ENCODE data around the gene FARS2. TPM values are rescaled to one million over a fixed set of nuclear protein-coding genes. Genes with fewer than 3 reads are reported as not detected.
A peak's percentile ranks its signal among the peaks of the same experiment; 100 is the strongest.

FARS2 gene
- total RNA-seq, 1 experiment from 2014 or later: 17.8 TPM

DNA sequence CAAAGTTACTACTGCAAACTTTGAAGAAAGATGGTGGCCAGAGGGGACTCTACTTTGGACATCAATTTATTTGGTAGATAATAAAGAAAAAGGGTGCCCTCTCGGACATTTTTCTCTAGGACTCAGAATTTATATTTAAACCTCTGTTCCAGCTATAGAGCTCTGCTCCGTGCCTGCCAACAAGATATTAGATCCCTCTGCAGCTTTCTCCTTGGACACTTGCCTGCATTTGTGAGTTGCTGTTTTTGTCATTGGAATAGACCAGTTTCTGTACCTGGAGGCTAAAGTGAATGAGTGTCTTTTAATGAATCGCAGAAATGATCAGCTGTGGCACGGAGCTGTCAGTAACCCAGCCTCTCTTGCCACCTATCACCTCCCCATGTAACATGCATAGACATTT, 491.9 kb downstream of the FARS2 start:
- no peak for DNase-seq (ENCODE audit: low spot score)
- intact Hi-C loops (cut with micrococcal nuclease; ENCODE audit: unreplicated experiment): no loop called here

DNA sequence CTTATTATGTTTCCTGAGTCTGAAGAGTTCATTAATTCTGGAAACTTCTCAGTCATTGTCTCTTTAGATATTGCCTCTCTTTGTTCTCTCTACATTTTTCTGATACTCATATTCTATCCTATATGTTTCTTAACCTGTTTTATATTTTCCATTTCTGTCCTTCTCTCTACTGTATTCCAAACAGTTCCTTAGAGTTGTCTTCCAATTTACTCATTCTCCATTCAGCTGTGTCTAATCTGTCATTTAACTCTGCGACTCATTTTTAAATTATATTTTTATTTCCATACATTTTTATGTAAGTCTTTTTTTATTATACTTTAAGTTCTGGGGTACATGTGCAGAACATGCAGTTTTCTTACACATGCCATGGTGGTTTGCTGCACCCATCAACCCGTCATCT, 493.6 kb downstream of the FARS2 start:
- Histone ChIP-seq H3K27me3 (replicated peaks; ENCODE audit: insufficient read depth, low read depth, low read length, poor library complexity) (no peaks in the 10 kb centered on the region), H3K9me3 (ENCODE audit: low read depth, low read length, poor library complexity, severe bottlenecking) (peaks cover 11% of the 10 kb centered on the region), H3K4me3 (ENCODE audit: low read depth, low read length, poor library complexity, severe bottlenecking) (no peak overlapping the region), H3K4me1 (ENCODE audit: insufficient read depth, low read length, poor library complexity, severe bottlenecking) (peaks cover 21% of the 10 kb centered on the region), H3K27ac (ENCODE audit: low read depth, low read length, poor library complexity, severe bottlenecking) (no peak overlapping the region), H3K36me3 (ENCODE audit: insufficient read depth, low read length, poor library complexity, severe bottlenecking) (no peaks in the 10 kb centered on the region)
- no TSS peak for BruUV-seq (replicated peaks)
- intact Hi-C loops (cut with micrococcal nuclease; ENCODE audit: unreplicated experiment): no loop called here
- ChIA-PET CTCF (no interaction called here), POLR2A (ENCODE audit: low non-redundant PET) (no interaction called here)
- DNase-seq (ENCODE audit: low spot score): no peak
- TF ChIP-seq, protein P1, sequence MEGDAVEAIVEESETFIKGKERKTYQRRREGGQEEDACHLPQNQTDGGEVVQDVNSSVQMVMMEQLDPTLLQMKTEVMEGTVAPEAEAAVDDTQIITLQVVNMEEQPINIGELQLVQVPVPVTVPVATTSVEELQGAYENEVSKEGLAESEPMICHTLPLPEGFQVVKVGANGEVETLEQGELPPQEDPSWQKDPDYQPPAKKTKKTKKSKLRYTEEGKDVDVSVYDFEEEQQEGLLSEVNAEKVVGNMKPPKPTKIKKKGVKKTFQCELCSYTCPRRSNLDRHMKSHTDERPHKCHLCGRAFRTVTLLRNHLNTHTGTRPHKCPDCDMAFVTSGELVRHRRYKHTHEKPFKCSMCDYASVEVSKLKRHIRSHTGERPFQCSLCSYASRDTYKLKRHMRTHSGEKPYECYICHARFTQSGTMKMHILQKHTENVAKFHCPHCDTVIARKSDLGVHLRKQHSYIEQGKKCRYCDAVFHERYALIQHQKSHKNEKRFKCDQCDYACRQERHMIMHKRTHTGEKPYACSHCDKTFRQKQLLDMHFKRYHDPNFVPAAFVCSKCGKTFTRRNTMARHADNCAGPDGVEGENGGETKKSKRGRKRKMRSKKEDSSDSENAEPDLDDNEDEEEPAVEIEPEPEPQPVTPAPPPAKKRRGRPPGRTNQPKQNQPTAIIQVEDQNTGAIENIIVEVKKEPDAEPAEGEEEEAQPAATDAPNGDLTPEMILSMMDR (conservative IDR thresholded peaks at IDR 0.05; ENCODE audit: low read depth, low read length): no peak
- TF ChIP-seq EZH2 (IDR thresholded peaks at IDR 0.05; ENCODE audit: borderline replicate concordance, low read depth, low read length, poor library complexity, severe bottlenecking): no peak

More for the DNA sequence above, 491.9 kb downstream of the FARS2 start:
- Histone ChIP-seq H3K4me1 (ENCODE audit: insufficient read depth, low read length, poor library complexity, severe bottlenecking) (peaks cover 28% of the 10 kb centered on the region), H3K9me3 (ENCODE audit: low read depth, low read length, poor library complexity, severe bottlenecking) (peaks cover 11% of the 10 kb centered on the region), H3K36me3 (ENCODE audit: insufficient read depth, low read length, poor library complexity, severe bottlenecking) (no peaks in the 10 kb centered on the region), H3K4me3 (ENCODE audit: low read depth, low read length, poor library complexity, severe bottlenecking) (no peak overlapping the region), H3K27me3 (replicated peaks; ENCODE audit: insufficient read depth, low read depth, low read length, poor library complexity) (no peaks in the 10 kb centered on the region), H3K27ac (ENCODE audit: low read depth, low read length, poor library complexity, severe bottlenecking) (peak overlapping the region; percentile 85)
- no TSS peak for BruUV-seq (replicated peaks)
- TF ChIP-seq, protein P1 (conservative IDR thresholded peaks at IDR 0.05; ENCODE audit: low read depth, low read length): no peak
- TF ChIP-seq EZH2 (IDR thresholded peaks at IDR 0.05; ENCODE audit: borderline replicate concordance, low read depth, low read length, poor library complexity, severe bottlenecking): no peak
- ChIA-PET POLR2A (ENCODE audit: low non-redundant PET) (interaction anchor here (0.8 kb wide), 1 partner anchor 80 kb away, joined by 3 read pairs; no protein-coding TSS in a partner anchor), CTCF (no interaction called here)

DNA sequence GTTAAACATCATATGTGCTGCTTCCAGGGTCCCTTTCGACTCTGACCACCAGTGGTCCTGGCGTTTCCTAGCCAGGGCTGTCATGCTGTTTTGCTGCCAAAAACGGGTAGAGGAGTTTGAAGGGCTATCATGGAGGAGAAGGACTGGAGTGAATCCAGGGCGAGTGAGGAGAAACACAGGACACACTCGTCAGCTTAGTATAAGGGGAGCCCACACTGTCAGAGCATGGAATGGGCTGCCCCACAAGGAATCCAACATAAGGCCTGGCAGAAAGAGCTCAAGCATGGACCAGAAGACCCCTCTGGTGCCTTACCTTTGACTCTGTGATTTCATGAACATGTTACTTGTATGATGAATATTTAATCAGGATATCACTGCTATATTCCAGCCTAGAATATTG, 498.3 kb downstream of the FARS2 start:
- Histone ChIP-seq H3K4me3 (ENCODE audit: low read depth, low read length, poor library complexity, severe bottlenecking) (no peak overlapping the region), H3K27me3 (replicated peaks; ENCODE audit: insufficient read depth, low read depth, low read length, poor library complexity) (no peaks in the 10 kb centered on the region), H3K9me3 (ENCODE audit: low read depth, low read length, poor library complexity, severe bottlenecking) (peaks cover 3% of the 10 kb centered on the region), H3K36me3 (ENCODE audit: insufficient read depth, low read length, poor library complexity, severe bottlenecking) (no peaks in the 10 kb centered on the region), H3K27ac (ENCODE audit: low read depth, low read length, poor library complexity, severe bottlenecking) (no peak overlapping the region), H3K4me1 (ENCODE audit: insufficient read depth, low read length, poor library complexity, severe bottlenecking) (peaks cover 12% of the 10 kb centered on the region)
- intact Hi-C loops (cut with micrococcal nuclease; ENCODE audit: unreplicated experiment): no loop called here
- no peak for TF ChIP-seq EZH2 (IDR thresholded peaks at IDR 0.05; ENCODE audit: borderline replicate concordance, low read depth, low read length, poor library complexity, severe bottlenecking)
- TF ChIP-seq, protein P1 (conservative IDR thresholded peaks at IDR 0.05; ENCODE audit: low read depth, low read length): no peak
- BruUV-seq (replicated peaks): no TSS peak
- ChIA-PET POLR2A (ENCODE audit: low non-redundant PET) (no interaction called here), CTCF (no interaction called here)
- DNase-seq (ENCODE audit: low spot score): no peak

Data from A673 (cell line).